A549 (cell line): ENCODE measurements around the gene BCL2L12. TPM values are rescaled to one million over a fixed set of nuclear protein-coding genes. Genes with fewer than 3 reads are reported as not detected.

Experiments used
- ATAC-seq, 2 experiments: fragments of 200-7000 bp in 1 of 2; fragments of >200 bp in 1 of 2; cut with Nextera tagmentation in 1 of 2; cut with Tn5 transposase in 1 of 2; 3 replicates each; pipeline versions ENCODE4 v1.8.0 to v1.9.1; 2018 to 2020; ENCODE audit warnings: mild to moderate bottlenecking in 1 of 2, moderate library complexity in 1 of 2
- CTCF ChIA-PET: fragments of 300-600 bp; sonication (Branson Sonifier 250); formaldehyde crosslinking; extraction: SDS; loops from one replicate; lab custom pipeline; 2021; ENCODE audit warnings: antibody characterized with exemption, inconsistent platforms; lab: Yijun Ruan, JAX
- POLR2A ChIA-PET: fragments of 350-600 bp; formaldehyde crosslinking; extraction: SDS; loops from one replicate; lab custom pipeline; 2021; ENCODE audit warnings: antibody characterized with exemption, inconsistent platforms; lab: Yijun Ruan, JAX
- DNase-seq, 2 experiments: peaks; one replicate each; pipeline versions ENCODE4 v3.0.0 to v3.0.0-alpha.2; 2011 to 2016; ENCODE audit warnings: low read depth in 1 of 2, low spot score in 1 of 2
- FAIRE-seq: peaks from 2 replicates; lab custom pipeline; 2011; peaks lifted over from hg19 to GRCh38; lab: Jason Lieb, UNC
- H3K27ac ChIP-seq, 2 experiments: fragments of >200 bp; sonication (Bioruptor Twin); formaldehyde crosslinking; 3 replicates each; pipeline ENCODE4 v1.5.1; 2016 to 2017
- H3K4me1 ChIP-seq: fragments of >200 bp; sonication (Bioruptor Twin); formaldehyde crosslinking; 3 replicates; pipeline ENCODE4 v1.6.1; 2016
- H3K4me2 ChIP-seq: fragments of >200 bp; sonication (Bioruptor Twin); formaldehyde crosslinking; 3 replicates; pipeline ENCODE4 v1.6.1; 2016
- H3K4me3 ChIP-seq: fragments of >200 bp; sonication (Bioruptor Twin); formaldehyde crosslinking; 3 replicates; pipeline ENCODE4 v1.5.1; 2016
- H3K9me3 ChIP-seq: fragments of >200 bp; sonication (Bioruptor Twin); formaldehyde crosslinking; 3 replicates; pipeline ENCODE4 v1.6.1; 2016
- CBX2 ChIP-seq: fragments of 200-600 bp; sonication (generic); IDR thresholded peaks from 2 replicates; pipeline ENCODE4 v1.6.1; 2016; ENCODE audit warnings: low read depth, mild to moderate bottlenecking, borderline replicate concordance
- CHD2 ChIP-seq: fragments of 150-350 bp; IDR thresholded peaks from 2 replicates; pipeline ENCODE4 v1.6.1; 2014; ENCODE audit warnings: low read length; ENCODE audit not compliant: partially characterized antibody
- CHD4 ChIP-seq: fragments of 200-600 bp; sonication (generic); IDR thresholded peaks from 2 replicates; pipeline ENCODE4 v1.6.1; 2016; ENCODE audit warnings: antibody characterized with exemption, mild to moderate bottlenecking, borderline replicate concordance
- EHF ChIP-seq: fragments of 250-450 bp; sonication (Bioruptor Pico); IDR thresholded peaks from 2 replicates; pipeline ENCODE4 v1.5.0; 2020; ENCODE audit warnings: mild to moderate bottlenecking
- ELK1 ChIP-seq: fragments of 150-350 bp; IDR thresholded peaks from 2 replicates; pipeline ENCODE4 v1.6.1; 2014; ENCODE audit warnings: low read depth, mild to moderate bottlenecking, low read length
- FOSL2 ChIP-seq, 2 experiments: fragments of 450-650 bp in 1 of 2; fragments of >200 bp in 1 of 2; sonication (Bioruptor Twin) in 1 of 2; formaldehyde crosslinking; IDR thresholded peaks; 2 replicates each; pipeline versions ENCODE4 v1.5.0 to v1.6.1; 2016 to 2020; ENCODE audit warnings: mild to moderate bottlenecking in 1 of 2, moderate library complexity in 1 of 2
- FOXS1 ChIP-seq: fragments of 250-450 bp; sonication (Bioruptor Pico); IDR thresholded peaks from 2 replicates; pipeline ENCODE4 v1.5.0; 2020; ENCODE audit warnings: mild to moderate bottlenecking, moderate library complexity
- HEYL ChIP-seq: fragments of 250-450 bp; sonication (Bioruptor Pico); IDR thresholded peaks from 2 replicates; pipeline ENCODE4 v1.8.0; 2021; ENCODE audit warnings: mild to moderate bottlenecking, moderate library complexity
- HMGXB4 ChIP-seq: fragments of 250-450 bp; sonication (Bioruptor Pico); IDR thresholded peaks from 2 replicates; pipeline ENCODE4 v1.5.0; 2021; ENCODE audit warnings: mild to moderate bottlenecking, moderate library complexity, borderline replicate concordance
- HOXA7 ChIP-seq: fragments of 250-450 bp; sonication (Bioruptor Pico); IDR thresholded peaks from 2 replicates; pipeline ENCODE4 v1.5.0; 2020; ENCODE audit warnings: mild to moderate bottlenecking, moderate library complexity
- HOXB13 ChIP-seq: fragments of 250-450 bp; sonication (Bioruptor Pico); IDR thresholded peaks from 2 replicates; pipeline ENCODE4 v1.5.0; 2020; ENCODE audit warnings: low read depth, mild to moderate bottlenecking, moderate library complexity
- JUNB ChIP-seq: fragments of >200 bp; sonication (Bioruptor Twin); formaldehyde crosslinking; IDR thresholded peaks from 2 replicates; pipeline ENCODE4 v1.6.1; 2016
- KDM1A ChIP-seq: fragments of 200-600 bp; sonication (generic); IDR thresholded peaks from 2 replicates; pipeline ENCODE4 v1.6.1; 2016; ENCODE audit warnings: low read depth, mild to moderate bottlenecking
- KDM5A ChIP-seq: fragments of 200-600 bp; sonication (generic); IDR thresholded peaks from 2 replicates; pipeline ENCODE4 v1.6.1; 2016; ENCODE audit warnings: antibody characterized with exemption, mild to moderate bottlenecking
- MAFK ChIP-seq: fragments of 450-650 bp; IDR thresholded peaks from 2 replicates; pipeline ENCODE4 v1.6.1; 2014; ENCODE audit not compliant: partially characterized antibody
- MAZ ChIP-seq: fragments of 150-350 bp; IDR thresholded peaks from 2 replicates; pipeline ENCODE4 v1.6.1; 2014; ENCODE audit warnings: antibody characterized with exemption, low read depth, low read length, borderline replicate concordance
- NFE2L2 ChIP-seq: fragments of 150-350 bp; conservative IDR thresholded peaks from 2 replicates; pipeline ENCODE4 v1.6.1; 2014; ENCODE audit warnings: low read length
- NPAS2 ChIP-seq: fragments of 250-450 bp; sonication (Bioruptor Pico); IDR thresholded peaks from 2 replicates; pipeline ENCODE4 v1.8.0; 2022; ENCODE audit warnings: mild to moderate bottlenecking, moderate library complexity, borderline replicate concordance
- RAD21 ChIP-seq, 2 experiments: fragments of >200 bp in 1 of 2; sonication (Bioruptor Twin) in 1 of 2; formaldehyde crosslinking in 1 of 2; IDR thresholded peaks in 1 of 2; conservative IDR thresholded peaks in 1 of 2; 2 replicates in 1 of 2; 3 replicates in 1 of 2; pipeline ENCODE4 v1.6.1; 2012 to 2018; ENCODE audit warnings: inconsistent platforms in 1 of 2
- RARB ChIP-seq: fragments of 250-450 bp; sonication (Bioruptor Pico); IDR thresholded peaks from 2 replicates; pipeline ENCODE4 v1.8.0; 2021; ENCODE audit warnings: mild to moderate bottlenecking, moderate library complexity
- RFX5 ChIP-seq: fragments of 450-650 bp; IDR thresholded peaks from 2 replicates; pipeline ENCODE4 v1.7.1; 2014; ENCODE audit warnings: antibody characterized with exemption, mild to moderate bottlenecking, moderate library complexity
- SREBF2 ChIP-seq: fragments of 450-650 bp; IDR thresholded peaks from 2 replicates; pipeline ENCODE4 v1.6.1; 2014; ENCODE audit warnings: mild to moderate bottlenecking, moderate library complexity
- TFCP2L1 ChIP-seq: fragments of 250-450 bp; sonication (Bioruptor Pico); IDR thresholded peaks from 2 replicates; pipeline ENCODE4 v1.5.0; 2021; ENCODE audit warnings: mild to moderate bottlenecking
- TP53 ChIP-seq: fragments of 250-450 bp; sonication (Bioruptor Pico); IDR thresholded peaks from 2 replicates; pipeline ENCODE4 v1.5.0; 2021; ENCODE audit warnings: mild to moderate bottlenecking, moderate library complexity
- WGBS: methylation state at CpG from one replicate; pipeline ENCODE4 v1.1.6; 2017; ENCODE audit errors: missing lambda C conversion rate; 5-methylcytosine and 5-hydroxymethylcytosine counted together
- polyA plus RNA-seq, 4 experiments: library from polyadenylated mRNA; depleted of rRNA in 3 of 4; stranded (reverse); fragments of >200 nt; fragmentation: RNase III in 1 of 4; extraction: RNeasy Plus Mini Kit Qiagen cat#74134 plus additional on column Dnase treatment in 1 of 4; gene quantifications; 2 replicates in 3 of 4; 3 replicates in 1 of 4; pipeline ENCODE4 v1.2.3, GENCODE V29; 2011 to 2017
- TF ChIP-seq, protein P1 (sequence below): IDR thresholded peaks from 2 replicates; pipeline ENCODE4 v1.6.1; 2012; ENCODE audit warnings: low read depth, borderline replicate concordance
- TF ChIP-seq, protein P2 (sequence below): fragments of >200 bp; sonication (Bioruptor Twin); formaldehyde crosslinking; IDR thresholded peaks from 3 replicates; pipeline ENCODE4 v1.5.1; 2016
- TF ChIP-seq, protein P3 (sequence below): fragments of 250-450 bp; sonication (Bioruptor Pico); IDR thresholded peaks from 2 replicates; pipeline ENCODE4 v1.5.0; 2020; ENCODE audit warnings: low read depth, mild to moderate bottlenecking, moderate library complexity

BCL2L12 gene
- polyA plus RNA-seq, 2 of the 4 experiments (the other 2 are of a cell fraction) = 26.6 to 53.0 TPM

DNA sequence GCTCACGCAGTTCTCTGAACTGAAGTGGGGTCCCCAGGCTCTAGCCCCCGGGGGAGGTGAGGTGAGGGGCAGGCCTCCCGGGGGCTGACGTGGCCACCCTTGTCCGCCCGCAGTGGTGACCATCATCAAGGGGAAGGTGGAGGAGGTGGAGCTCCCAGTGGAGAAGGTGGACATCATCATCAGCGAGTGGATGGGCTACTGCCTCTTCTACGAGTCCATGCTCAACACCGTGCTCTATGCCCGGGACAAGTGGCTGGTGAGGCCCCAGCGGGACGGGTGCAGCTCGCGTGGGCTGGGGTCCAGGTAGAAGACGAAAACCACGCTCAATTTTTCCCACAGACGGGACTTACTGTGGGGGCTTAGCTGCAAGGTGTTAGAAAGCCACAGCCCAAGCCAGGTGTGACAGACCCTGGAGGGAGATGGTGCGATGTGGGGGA, 18.1 kb downstream of the BCL2L12 start:
- Histone ChIP-seq H3K4me1 (peaks cover 32% of the 10 kb centered on the region), H3K9me3 (no peaks in the 10 kb centered on the region), H3K27ac (no peak overlapping the region), H3K4me2 (no peak overlapping the region), H3K4me3 (no peak overlapping the region)
- FAIRE-seq (no peak), DNase-seq (no peak), ATAC-seq (no peak)
- ChIA-PET CTCF (interaction anchor here (0.7 to 5.5 kb wide), 33 partner anchors 8 to 452 kb away, joined by 3 to 42 read pairs (median 4); partner anchors contain the start of genes FUZ and PRRG2), POLR2A (interaction anchor here (1.0 to 2.6 kb wide), 2 partner anchors 7 to 43 kb away, joined by 3 to 13 read pairs; partner anchors contain the start of gene PRMT1)
- no peak for TF ChIP-seq RARB (CRISPR knock-in tag)
- TF ChIP-seq MAFK = no peak
- no peak for TF ChIP-seq CHD4
- TF ChIP-seq CHD2 = no peak
- no peak for TF ChIP-seq FOXS1 (CRISPR knock-in tag)
- no peak for TF ChIP-seq MAZ
- TF ChIP-seq, protein P1, sequence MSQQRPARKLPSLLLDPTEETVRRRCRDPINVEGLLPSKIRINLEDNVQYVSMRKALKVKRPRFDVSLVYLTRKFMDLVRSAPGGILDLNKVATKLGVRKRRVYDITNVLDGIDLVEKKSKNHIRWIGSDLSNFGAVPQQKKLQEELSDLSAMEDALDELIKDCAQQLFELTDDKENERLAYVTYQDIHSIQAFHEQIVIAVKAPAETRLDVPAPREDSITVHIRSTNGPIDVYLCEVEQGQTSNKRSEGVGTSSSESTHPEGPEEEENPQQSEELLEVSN = no peak
- no peak for TF ChIP-seq KDM5A
- TF ChIP-seq HMGXB4 (CRISPR knock-in tag) = no peak
- TF ChIP-seq TFCP2L1 (CRISPR knock-in tag) = no peak
- TF ChIP-seq NPAS2 = no peak
- 94% methylated on average over 18 of the region's 18 CpGs for WGBS

DNA sequence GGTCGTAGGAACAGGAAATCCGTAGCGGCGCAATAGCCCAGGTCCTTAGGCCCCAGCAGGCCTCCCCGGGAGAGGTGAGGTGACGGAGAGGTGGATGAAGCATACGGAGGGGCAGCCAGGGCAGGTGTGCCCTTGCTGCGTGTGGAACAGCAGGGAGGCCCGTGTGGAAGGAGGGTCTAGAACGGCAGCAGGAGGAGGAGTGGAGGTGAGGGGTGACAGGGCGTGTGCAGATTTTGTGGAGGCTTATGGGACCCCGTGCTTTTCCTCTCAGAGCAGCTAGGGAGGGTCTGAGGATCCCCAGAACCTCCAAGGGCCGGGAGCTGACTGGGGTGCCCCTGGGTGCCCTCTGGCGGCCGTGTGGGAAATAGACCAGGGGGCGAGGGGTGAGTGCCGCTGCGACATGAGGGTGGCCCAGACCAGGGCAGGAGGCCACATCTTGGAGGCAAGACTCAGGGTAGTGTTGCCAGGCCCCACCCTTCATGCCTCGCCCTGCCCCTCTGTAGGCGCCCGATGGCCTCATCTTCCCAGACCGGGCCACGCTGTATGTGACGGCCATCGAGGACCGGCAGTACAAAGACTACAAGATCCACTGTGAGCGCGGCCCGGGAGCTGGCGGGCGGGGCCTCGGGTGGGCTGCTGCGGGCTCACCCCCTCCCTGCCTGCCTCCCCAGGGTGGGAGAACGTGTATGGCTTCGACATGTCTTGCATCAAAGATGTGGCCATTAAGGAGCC, 18.7 kb downstream of the BCL2L12 start:
- 73% methylated on average over 32 of the region's 35 CpGs for WGBS
- ChIA-PET CTCF (interaction anchor here (0.6 to 5.5 kb wide), 43 partner anchors 9 to 451 kb away, joined by 3 to 42 read pairs (median 4); partner anchors contain the start of genes FUZ, PRRG2, RRAS and TSKS), POLR2A (interaction anchor here (1.0 to 2.6 kb wide), 3 partner anchors 8 to 81 kb away, joined by 3 to 13 read pairs (median 3); partner anchors contain the start of gene PRMT1)
- Histone ChIP-seq H3K4me3 (no peak overlapping the region), H3K27ac (0 out of 6 replicates have a peak overlapping the region, but pooled peaks of 1 of the 2 experiments have one; percentile 2), H3K4me2 (no peak overlapping the region), H3K9me3 (no peaks in the 10 kb centered on the region), H3K4me1 (peaks cover 26% of the 10 kb centered on the region)
- FAIRE-seq (no peak), ATAC-seq (peak; percentile 50 to 70), DNase-seq (peak; percentile 57 to 75)
- TF ChIP-seq NPAS2 = no peak
- TF ChIP-seq HOXA7 (CRISPR knock-in tag) = peak; percentile 40; the same call in 1 of the 2 replicates
- TF ChIP-seq HEYL (CRISPR knock-in tag) = no peak
- TF ChIP-seq NFE2L2 = no peak
- no peak for TF ChIP-seq RFX5
- TF ChIP-seq TP53 (CRISPR knock-in tag) = peak; percentile 10; the same call in 1 of the 2 replicates
- TF ChIP-seq, protein P2, sequence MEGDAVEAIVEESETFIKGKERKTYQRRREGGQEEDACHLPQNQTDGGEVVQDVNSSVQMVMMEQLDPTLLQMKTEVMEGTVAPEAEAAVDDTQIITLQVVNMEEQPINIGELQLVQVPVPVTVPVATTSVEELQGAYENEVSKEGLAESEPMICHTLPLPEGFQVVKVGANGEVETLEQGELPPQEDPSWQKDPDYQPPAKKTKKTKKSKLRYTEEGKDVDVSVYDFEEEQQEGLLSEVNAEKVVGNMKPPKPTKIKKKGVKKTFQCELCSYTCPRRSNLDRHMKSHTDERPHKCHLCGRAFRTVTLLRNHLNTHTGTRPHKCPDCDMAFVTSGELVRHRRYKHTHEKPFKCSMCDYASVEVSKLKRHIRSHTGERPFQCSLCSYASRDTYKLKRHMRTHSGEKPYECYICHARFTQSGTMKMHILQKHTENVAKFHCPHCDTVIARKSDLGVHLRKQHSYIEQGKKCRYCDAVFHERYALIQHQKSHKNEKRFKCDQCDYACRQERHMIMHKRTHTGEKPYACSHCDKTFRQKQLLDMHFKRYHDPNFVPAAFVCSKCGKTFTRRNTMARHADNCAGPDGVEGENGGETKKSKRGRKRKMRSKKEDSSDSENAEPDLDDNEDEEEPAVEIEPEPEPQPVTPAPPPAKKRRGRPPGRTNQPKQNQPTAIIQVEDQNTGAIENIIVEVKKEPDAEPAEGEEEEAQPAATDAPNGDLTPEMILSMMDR = peak; percentile 65
- TF ChIP-seq HOXB13 (CRISPR knock-in tag) = no peak
- TF ChIP-seq CHD4 = no peak
- no peak for TF ChIP-seq MAFK
- no peak for TF ChIP-seq ELK1
- peak; percentile 47; the same call in 1 of the 2 replicates for TF ChIP-seq TFCP2L1 (CRISPR knock-in tag)
- no peak for TF ChIP-seq SREBF2
- no peak for TF ChIP-seq FOSL2 (IDR thresholded peaks at IDR 0.05)
- no peak for TF ChIP-seq FOSL2 (CRISPR knock-in tag; IDR thresholded peaks at IDR 0.05)
- no peak for TF ChIP-seq KDM1A
- TF ChIP-seq, protein P3, sequence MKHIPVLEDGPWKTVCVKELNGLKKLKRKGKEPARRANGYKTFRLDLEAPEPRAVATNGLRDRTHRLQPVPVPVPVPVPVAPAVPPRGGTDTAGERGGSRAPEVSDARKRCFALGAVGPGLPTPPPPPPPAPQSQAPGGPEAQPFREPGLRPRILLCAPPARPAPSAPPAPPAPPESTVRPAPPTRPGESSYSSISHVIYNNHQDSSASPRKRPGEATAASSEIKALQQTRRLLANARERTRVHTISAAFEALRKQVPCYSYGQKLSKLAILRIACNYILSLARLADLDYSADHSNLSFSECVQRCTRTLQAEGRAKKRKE (CRISPR knock-in tag) = no peak
- no peak for TF ChIP-seq FOXS1 (CRISPR knock-in tag)
- TF ChIP-seq RAD21 (conservative IDR thresholded peaks at IDR 0.05 in 1 of 2, IDR thresholded peaks at IDR 0.05 in 1 of 2) = peak in 1 of 2 experiments; percentile 17; a peak in 1 of 5 replicates
- TF ChIP-seq JUNB = no peak
- peak; percentile 12; the same call in 1 of the 2 replicates for TF ChIP-seq RARB (CRISPR knock-in tag)
- no peak for TF ChIP-seq CHD2
- TF ChIP-seq EHF = no peak
- TF ChIP-seq CBX2 = no peak
- TF ChIP-seq, protein P1 = no peak
